GM12872 (cell line): ENCODE measurements around the gene ZNF830.

Experiments
- CTCF ChIP-seq: IDR thresholded peaks from 3 replicates; pipeline ENCODE4 v1.5.1; 2011; ENCODE audit warnings: low read depth, mild to moderate bottlenecking, low read length, moderate library complexity; ENCODE audit not compliant: insufficient read depth

The ZNF830 gene

GRCh38 chr17:34980681-34981537 lies 19.6 kb downstream of the ZNF830 start:
- peak; percentile 59 for TF ChIP-seq CTCF

GRCh38 chr17:34981538-34982241 lies 20.4 kb downstream of the ZNF830 start:
- no peak for TF ChIP-seq CTCF

- TF ChIP-seq CTCF = no peak
Observed at GRCh38 chr17:34987232-34987631, 25.9 kb downstream of the ZNF830 start.

- TF ChIP-seq CTCF = no peak
Observed at GRCh38 chr17:34988644-34989043, 27.3 kb downstream of the ZNF830 start.

- no peak for TF ChIP-seq CTCF
Observed at GRCh38 chr17:34989473-34989872, 28.1 kb downstream of the ZNF830 start.

- no peak for TF ChIP-seq CTCF
Observed at GRCh38 chr17:34990921-34991365, 29.6 kb downstream of the ZNF830 start.

- TF ChIP-seq CTCF = no peak
Observed at GRCh38 chr17:34991606-34992005, 30.3 kb downstream of the ZNF830 start.
